ENCODE results near the gene TCP1. TPM values are rescaled to one million over a fixed set of nuclear protein-coding genes. Genes with fewer than 3 reads are reported as not detected.
"Not testable (repeated sequence)": the region's sequence is repeated elsewhere in the genome, so short reads cannot be mapped to it uniquely, and the experiment has no call there.

The TCP1 gene
- total RNA-seq, 1 donor, result 285 TPM

DNA sequence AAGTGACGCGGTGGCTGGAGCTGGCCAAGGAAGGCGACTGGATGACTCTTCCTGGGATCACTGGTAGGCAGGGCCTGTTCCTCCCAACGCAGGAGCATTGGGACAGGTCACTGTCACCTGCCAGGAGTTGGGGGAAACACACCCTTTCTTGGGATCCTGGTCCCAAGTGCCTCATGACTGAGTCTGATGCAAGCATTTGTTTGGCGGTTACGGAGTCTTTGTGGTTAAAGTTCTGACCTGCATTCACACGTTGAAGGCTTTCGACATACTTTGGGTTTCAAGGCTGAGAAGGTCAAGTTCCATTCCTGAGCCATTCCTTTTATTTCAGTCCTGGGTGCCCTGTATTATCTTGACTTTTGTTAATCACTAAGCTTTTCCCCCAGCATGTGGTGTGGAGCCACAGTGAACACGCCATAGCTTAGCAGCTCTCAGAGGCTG lies 16.6 kb upstream of the TCP1 start:
- TF ChIP-seq, protein P1, sequence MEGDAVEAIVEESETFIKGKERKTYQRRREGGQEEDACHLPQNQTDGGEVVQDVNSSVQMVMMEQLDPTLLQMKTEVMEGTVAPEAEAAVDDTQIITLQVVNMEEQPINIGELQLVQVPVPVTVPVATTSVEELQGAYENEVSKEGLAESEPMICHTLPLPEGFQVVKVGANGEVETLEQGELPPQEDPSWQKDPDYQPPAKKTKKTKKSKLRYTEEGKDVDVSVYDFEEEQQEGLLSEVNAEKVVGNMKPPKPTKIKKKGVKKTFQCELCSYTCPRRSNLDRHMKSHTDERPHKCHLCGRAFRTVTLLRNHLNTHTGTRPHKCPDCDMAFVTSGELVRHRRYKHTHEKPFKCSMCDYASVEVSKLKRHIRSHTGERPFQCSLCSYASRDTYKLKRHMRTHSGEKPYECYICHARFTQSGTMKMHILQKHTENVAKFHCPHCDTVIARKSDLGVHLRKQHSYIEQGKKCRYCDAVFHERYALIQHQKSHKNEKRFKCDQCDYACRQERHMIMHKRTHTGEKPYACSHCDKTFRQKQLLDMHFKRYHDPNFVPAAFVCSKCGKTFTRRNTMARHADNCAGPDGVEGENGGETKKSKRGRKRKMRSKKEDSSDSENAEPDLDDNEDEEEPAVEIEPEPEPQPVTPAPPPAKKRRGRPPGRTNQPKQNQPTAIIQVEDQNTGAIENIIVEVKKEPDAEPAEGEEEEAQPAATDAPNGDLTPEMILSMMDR (IDR thresholded peaks at IDR 0.05; ENCODE audit: insufficient read depth, low read depth, low read length), result no peak
- no peak overlapping the region for H3K4me3 ChIP-seq (ENCODE audit: low read depth, low read length)
- peak; percentile 56 for DNase-seq (ENCODE audit: low read depth)

DNA sequence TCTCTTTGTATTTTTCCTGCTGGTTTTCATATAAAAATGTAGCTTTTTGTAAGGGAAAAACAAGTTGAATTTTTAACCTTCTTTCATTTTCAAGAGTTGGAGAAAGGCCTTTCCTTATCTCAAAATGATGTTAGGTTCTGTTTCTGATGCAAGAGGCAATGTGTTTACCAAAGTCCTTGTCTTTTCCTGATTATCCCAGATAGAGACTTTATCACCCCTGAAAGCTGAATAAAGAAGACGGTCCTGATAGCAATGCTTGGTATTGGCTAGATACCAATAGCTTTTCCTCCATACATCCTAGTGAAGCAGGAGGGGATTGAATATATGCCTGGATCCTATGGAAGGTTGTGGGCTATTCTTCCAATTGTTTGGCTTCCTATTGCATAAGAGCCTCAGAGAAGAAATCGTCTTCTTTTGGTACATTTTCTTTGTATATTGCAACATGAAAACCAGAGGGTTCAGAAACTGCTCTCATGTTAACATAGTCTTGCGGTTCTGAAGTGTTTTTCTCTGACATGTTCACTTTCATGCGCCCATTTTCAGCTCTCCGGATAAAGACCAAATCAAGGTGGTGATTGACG lies 16.1 kb upstream of the TCP1 start:
- no peak for DNase-seq (ENCODE audit: low read depth)
- TF ChIP-seq, protein P1 (IDR thresholded peaks at IDR 0.05; ENCODE audit: insufficient read depth, low read depth, low read length), result no peak

DNA sequence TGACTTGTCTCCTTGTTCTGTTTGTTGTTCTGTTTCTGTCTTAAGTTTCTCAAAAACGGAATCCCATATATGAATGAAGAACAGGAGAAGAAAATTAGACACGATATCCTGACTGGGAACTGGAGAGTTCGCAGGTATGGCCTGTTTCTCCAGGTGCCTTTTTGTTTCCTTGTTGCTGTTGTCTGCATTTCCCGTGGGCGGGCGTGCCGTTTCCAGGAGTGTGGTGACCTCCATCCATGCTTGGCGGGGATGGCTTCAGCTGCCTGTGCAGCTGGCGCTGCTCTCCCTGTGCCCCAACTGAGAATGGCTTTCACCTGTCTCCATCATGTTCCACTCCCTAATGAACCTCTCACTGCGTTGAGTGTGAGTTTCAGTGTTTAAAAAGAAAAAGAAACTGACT lies 15.1 kb upstream of the TCP1 start:
- no peak for DNase-seq (ENCODE audit: low read depth)
- H3K4me3 ChIP-seq (ENCODE audit: low read depth, low read length), result no peak overlapping the region
- TF ChIP-seq, protein P1 (IDR thresholded peaks at IDR 0.05; ENCODE audit: insufficient read depth, low read depth, low read length), result no peak

More for the DNA sequence above, 16.1 kb upstream of the TCP1 start:
- no peak overlapping the region for H3K4me3 ChIP-seq (ENCODE audit: low read depth, low read length)

DNA sequence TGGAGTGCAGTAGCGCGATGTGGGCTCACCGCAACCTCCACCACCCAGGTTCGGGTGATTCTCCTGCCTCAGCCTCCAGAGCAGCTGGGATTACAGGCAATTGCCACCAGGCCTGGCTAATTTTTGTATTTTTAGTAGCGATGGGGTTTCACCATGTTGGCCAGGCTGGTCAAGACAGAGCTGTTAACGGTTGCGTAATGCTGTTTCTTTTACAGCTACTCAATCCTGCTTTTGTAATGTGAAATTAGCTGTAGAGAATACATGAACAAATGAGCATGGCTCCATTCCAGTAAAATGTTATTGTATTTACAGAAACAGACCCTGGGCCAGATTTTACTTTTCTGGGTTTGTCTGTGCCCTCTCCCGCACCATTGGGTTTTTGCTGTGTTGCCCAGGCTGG lies 12.5 kb upstream of the TCP1 start:
- DNase-seq (ENCODE audit: low read depth), result peak; percentile 30
- no peak overlapping the region for H3K4me3 ChIP-seq (ENCODE audit: low read depth, low read length)
- TF ChIP-seq, protein P1 (IDR thresholded peaks at IDR 0.05; ENCODE audit: insufficient read depth, low read depth, low read length), result no peak

DNA sequence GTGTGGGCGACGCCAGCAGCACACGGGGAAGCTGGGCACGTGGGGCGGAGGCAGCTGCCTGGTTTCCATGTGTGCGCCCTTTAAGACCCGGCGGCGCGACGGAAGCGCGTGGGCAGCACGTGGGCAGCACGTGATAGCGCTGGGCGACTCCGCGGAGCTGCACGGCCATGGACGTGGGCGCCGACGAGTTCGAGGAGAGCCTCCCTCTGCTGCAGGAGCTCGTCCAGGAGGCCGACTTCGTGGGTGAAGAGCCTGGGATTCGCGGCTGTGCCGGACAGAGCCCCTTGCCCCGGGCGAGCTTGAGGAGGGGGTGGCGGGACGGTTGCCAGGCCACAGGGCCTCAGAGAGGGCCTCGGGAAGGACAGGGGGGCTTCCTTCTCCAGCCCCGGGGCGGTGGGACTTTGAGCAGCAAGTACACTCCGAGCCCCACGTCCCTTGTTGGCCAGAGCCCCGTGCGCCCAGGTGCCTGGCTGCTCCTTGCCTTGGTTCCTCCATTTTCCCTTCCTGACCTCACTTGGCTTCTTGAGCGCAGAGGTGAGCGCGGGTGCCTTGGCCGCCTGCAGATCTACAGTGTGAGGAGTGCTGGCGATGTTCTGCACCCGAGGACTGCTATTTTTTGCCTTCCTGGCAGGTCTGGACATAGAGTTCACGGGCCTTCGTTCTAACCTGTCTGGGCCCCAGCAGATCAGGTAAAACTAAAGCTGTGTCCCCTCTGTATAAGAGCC lies 10.9 kb upstream of the TCP1 start, which contains the start of gene PNLDC1:
TSS of gene PNLDC1 (plus strand) at position 136 of the 725 bp plus-strand sequence. CDS start at position 168, 32 bp downstream.
- no peak within 1 kb of the TSS for H3K4me3 ChIP-seq (ENCODE audit: low read depth, low read length)
- TF ChIP-seq, protein P1 (IDR thresholded peaks at IDR 0.05; ENCODE audit: insufficient read depth, low read depth, low read length), result no peak
- no peak for DNase-seq (ENCODE audit: low read depth)

DNA sequence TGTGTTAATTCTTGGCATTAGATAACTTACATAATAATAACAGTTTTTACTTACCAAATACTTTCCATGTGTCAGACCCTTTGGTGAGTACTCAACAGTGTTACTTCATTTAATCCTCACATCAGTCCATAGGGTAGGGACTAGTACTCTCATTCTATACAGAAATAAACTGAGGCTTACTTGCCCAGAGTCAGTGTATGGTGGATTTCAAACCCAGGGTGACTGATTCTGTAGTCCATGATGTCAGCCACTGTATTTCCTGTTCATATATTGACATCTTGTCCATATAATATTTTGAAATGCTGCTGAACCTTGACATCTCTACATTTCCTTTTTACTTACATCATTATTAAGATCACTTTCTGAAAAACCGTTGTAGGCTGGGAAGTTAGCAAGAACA lies 8.2 kb upstream of the TCP1 start:
- H3K4me3 ChIP-seq (ENCODE audit: low read depth, low read length), result no peak overlapping the region
- no peak for DNase-seq (ENCODE audit: low read depth)
- TF ChIP-seq, protein P1 (IDR thresholded peaks at IDR 0.05; ENCODE audit: insufficient read depth, low read depth, low read length), result no peak

DNA sequence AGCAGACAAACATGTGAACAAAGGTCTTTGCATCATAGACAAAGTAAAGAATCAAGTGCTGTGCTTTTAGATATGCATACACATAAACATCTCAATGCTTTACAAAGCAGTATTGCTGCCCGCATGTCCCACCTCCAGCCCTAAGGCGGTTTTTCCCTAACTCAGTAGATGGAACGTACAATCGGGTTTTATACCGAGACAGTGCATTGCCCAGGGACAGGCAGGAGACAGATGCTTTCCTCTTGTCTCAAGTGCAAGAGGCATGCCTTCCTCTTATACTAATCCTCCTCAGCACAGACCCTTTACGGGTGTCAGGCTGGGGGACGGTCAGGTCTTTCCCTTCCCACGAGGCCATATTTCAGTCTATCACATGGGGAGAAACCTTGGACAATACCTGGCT lies 5.6 kb upstream of the TCP1 start:
- not testable (repeated sequence) for DNase-seq (ENCODE audit: low read depth); H3K4me3 ChIP-seq (ENCODE audit: low read depth, low read length)
